AG09319 (cell line): ENCODE measurements around the gene DGKI.
A peak's percentile ranks its signal among the peaks of the same experiment; 100 is the strongest.

Experiments used
- DNase-seq: peaks from one replicate; pipeline ENCODE4 v3.0.0-alpha.2; 2010; ENCODE audit warnings: low read depth; ENCODE audit errors: extremely low read depth
- CTCF ChIP-seq: IDR thresholded peaks from 2 replicates; pipeline ENCODE4 v1.5.1; 2011; ENCODE audit warnings: low read depth, mild to moderate bottlenecking, inconsistent platforms, low read length, moderate library complexity

The DGKI gene

GRCh38 chr7:137635874-137636273 is 210.9 kb downstream of the DGKI start:
- no peak for TF ChIP-seq CTCF
- DNase-seq = no peak

DNA sequence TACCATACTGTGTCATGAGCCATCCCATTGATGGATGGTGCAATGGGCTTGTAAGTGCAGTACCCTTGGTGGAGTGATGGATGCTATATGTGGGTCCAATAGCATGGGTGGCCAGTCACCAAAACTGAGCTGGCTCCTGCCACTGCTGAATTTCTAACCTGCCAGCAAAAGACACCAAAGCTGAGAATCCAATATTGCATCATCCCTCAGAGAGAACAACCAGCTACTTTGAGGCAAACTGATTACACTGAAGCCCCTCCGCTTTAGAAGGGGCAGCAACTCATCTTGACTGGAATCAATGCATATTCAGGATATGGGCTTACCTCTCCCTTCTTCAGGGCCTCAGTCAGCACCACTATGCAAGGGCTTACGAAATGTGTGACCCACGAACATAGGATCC is 211.6 kb downstream of the DGKI start:
- DNase-seq = no peak
- TF ChIP-seq CTCF = no peak

DNA sequence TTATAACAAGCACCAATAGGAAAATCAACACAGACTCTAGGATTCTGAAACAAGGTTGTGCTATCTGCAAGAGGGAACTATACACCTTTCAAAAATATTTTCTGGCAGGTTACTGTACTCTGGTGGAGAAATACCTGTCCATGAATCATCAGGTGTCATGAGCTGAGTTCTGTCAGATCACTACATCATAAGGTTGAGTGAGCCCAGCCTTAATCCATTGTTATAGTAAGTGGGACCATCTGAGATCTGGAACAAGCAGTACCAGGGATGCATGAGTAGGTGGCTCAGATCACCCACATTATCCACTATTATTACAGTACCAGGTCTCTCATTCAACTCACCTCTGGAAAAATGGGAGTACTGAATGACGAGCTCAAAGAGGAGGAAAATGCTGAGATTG is 212.4 kb downstream of the DGKI start:
- DNase-seq = no peak
- TF ChIP-seq CTCF = no peak

- DNase-seq = no peak
- no peak for TF ChIP-seq CTCF
These were observed 213.6 kb downstream of the DGKI start for GRCh38 chr7:137633133-137633532.

DNA sequence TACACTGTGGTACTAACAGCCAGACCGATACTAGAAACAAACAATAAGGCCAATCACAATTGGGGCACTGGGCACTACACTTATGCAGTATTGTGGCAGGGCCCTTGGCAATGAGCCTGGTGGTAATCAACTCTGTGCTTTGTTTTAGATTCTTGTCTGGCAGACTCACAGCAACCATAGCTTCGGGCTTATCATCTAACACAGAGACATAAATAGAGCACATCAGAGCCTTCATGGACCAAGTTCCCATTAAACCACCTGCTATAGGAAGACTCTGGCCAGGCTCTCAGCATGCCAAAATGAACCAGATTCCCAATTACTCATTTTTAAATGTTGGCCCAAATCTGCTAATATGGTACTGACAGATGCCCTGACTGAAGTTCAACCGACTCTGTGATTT is 218.6 kb downstream of the DGKI start:
- TF ChIP-seq CTCF = no peak
- DNase-seq = no peak

DNA sequence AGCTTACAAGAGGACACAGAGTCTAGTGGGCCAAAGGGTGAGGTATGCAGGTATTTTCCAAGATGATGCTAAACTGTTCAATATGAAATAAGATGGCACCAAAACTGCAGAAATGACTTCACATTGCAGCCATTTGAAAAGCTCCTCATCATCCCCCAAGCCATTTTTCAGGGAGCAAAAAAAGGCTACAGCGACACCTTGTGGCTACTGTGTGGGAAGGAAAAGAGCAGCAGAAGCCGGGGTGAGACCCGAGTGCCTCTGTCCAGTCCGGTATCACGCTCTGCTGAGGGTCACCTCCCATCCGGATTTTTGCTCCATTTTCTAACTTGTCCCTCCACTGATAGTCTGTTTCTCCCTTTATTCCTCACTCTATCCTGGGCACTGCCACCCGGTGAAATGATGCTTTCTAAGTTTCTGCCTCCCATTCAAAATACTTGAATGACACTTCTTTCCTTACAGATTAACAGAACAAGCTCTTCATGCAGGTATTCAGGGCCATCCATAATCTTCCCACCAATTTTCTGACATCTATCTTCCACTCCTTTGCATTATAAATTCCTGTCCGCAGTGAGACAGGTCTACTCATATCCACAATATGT is 220.2 kb downstream of the DGKI start:
- peak; percentile 80 for TF ChIP-seq CTCF
- no peak for DNase-seq

GRCh38 chr7:137625197-137625596 is 221.6 kb downstream of the DGKI start:
- TF ChIP-seq CTCF = no peak
- DNase-seq = no peak
